ENCODE measurements around the gene RPAP3. TPM values are rescaled to one million over a fixed set of nuclear protein-coding genes. Genes with fewer than 3 reads are reported as not detected.

Gene RPAP3
- total and polyA plus RNA-seq, 2 of the 4 experiments (the other 2 are of a cell fraction), result 10.6 to 13.4 TPM

DNA sequence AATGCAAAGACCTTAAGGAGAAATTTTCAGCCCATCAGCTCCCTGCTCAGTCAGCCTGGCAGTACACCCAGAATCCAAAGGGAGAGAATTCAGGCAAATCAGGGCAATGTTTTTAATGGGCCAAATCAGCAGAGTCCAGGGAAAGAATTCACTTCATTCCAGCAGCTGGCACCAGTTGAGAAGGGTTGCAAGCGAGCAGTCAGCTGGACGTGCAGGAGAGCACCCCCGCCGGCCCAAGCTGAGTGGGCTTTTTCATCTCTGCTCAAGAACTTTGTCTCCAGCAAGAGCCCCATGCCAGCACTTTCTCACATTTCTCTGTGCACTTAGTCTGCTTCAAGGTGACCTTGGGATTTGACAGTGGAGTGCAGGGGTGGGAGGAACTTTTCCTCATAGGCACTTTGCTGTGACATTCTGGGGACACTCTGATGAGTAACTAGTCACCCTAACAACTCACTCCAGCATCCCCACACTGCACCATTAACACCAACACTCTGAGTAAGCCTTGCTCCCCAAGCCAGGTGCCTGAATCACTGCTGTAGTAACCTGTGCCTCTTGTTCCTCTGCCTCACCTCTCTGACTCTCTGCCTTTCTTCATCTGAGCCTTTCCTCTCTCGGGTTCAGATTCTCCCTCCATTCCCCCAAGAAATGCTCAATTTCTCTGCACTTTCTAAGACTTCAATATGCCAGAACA, 17.3 kb upstream of the RPAP3 start:
- in situ Hi-C loops (cut with MboI; ENCODE audit: low sequenced_read_pairs) (loop anchor here (10.0 kb wide), 1 partner anchor 422 kb away; no protein-coding TSS in a partner anchor), dilution Hi-C loops (cut with HindIII; ENCODE audit: low sequenced_read_pairs, unreplicated experiment) (no loop called here), intact Hi-C loops (cut with micrococcal nuclease) (no loop called here)
- POLR2A ChIA-PET (ENCODE audit: unreplicated experiment), result no interaction called here
- H2AK9ac ChIP-seq (replicated peaks; ENCODE audit: low read depth, low read length, poor library complexity), result no peak overlapping the region
- peaks cover 14% of the 10 kb centered on the region for H3K9me1 ChIP-seq (ENCODE audit: insufficient read depth, low read length)
- no TSS peak for BruUV-seq (replicated peaks)
- no peak overlapping the region for H3K27ac ChIP-seq (ENCODE audit: insufficient read depth, low read length)
- TF ChIP-seq, protein P1, sequence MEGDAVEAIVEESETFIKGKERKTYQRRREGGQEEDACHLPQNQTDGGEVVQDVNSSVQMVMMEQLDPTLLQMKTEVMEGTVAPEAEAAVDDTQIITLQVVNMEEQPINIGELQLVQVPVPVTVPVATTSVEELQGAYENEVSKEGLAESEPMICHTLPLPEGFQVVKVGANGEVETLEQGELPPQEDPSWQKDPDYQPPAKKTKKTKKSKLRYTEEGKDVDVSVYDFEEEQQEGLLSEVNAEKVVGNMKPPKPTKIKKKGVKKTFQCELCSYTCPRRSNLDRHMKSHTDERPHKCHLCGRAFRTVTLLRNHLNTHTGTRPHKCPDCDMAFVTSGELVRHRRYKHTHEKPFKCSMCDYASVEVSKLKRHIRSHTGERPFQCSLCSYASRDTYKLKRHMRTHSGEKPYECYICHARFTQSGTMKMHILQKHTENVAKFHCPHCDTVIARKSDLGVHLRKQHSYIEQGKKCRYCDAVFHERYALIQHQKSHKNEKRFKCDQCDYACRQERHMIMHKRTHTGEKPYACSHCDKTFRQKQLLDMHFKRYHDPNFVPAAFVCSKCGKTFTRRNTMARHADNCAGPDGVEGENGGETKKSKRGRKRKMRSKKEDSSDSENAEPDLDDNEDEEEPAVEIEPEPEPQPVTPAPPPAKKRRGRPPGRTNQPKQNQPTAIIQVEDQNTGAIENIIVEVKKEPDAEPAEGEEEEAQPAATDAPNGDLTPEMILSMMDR (conservative IDR thresholded peaks at IDR 0.05; ENCODE audit: low read depth, low read length), result no peak
- TF ChIP-seq, protein P2, sequence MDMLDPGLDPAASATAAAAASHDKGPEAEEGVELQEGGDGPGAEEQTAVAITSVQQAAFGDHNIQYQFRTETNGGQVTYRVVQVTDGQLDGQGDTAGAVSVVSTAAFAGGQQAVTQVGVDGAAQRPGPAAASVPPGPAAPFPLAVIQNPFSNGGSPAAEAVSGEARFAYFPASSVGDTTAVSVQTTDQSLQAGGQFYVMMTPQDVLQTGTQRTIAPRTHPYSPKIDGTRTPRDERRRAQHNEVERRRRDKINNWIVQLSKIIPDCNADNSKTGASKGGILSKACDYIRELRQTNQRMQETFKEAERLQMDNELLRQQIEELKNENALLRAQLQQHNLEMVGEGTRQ (IDR thresholded peaks at IDR 0.05; ENCODE audit: low read depth, low read length), result no peak
- TF ChIP-seq MAZ (IDR thresholded peaks at IDR 0.05; ENCODE audit: borderline replicate concordance, low read depth, low read length) (no peak), POLR2A (IDR thresholded peaks at IDR 0.05; ENCODE audit: low read depth, low read length) (no peak), MAFK (IDR thresholded peaks at IDR 0.05; ENCODE audit: low read depth, low read length) (no peak), BHLHE40 (IDR thresholded peaks at IDR 0.05; ENCODE audit: low read depth, low read length) (no peak), NFE2L2 (IDR thresholded peaks at IDR 0.05; ENCODE audit: low read depth, low read length) (no peak), CEBPB (IDR thresholded peaks at IDR 0.05; ENCODE audit: low read depth, low read length) (no peak), MXI1 (IDR thresholded peaks at IDR 0.05; ENCODE audit: borderline replicate concordance, low read depth, low read length) (no peak), FOS (IDR thresholded peaks at IDR 0.05; ENCODE audit: low read depth, low read length) (no peak), RCOR1 (IDR thresholded peaks at IDR 0.05; ENCODE audit: insufficient replicate concordance, low read length) (no peak), SMC3 (IDR thresholded peaks at IDR 0.05; ENCODE audit: low read depth, low read length) (no peak), RAD21 (IDR thresholded peaks at IDR 0.05; ENCODE audit: low read length) (no peak), RFX5 (IDR thresholded peaks at IDR 0.05; ENCODE audit: low read depth, low read length) (no peak), CHD1 (IDR thresholded peaks at IDR 0.05; ENCODE audit: low read depth, low read length) (no peak)
- TF ChIP-seq, protein P3, sequence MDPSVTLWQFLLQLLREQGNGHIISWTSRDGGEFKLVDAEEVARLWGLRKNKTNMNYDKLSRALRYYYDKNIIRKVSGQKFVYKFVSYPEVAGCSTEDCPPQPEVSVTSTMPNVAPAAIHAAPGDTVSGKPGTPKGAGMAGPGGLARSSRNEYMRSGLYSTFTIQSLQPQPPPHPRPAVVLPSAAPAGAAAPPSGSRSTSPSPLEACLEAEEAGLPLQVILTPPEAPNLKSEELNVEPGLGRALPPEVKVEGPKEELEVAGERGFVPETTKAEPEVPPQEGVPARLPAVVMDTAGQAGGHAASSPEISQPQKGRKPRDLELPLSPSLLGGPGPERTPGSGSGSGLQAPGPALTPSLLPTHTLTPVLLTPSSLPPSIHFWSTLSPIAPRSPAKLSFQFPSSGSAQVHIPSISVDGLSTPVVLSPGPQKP (IDR thresholded peaks at IDR 0.05; ENCODE audit: borderline replicate concordance, low read depth, low read length), result no peak
- H2BK5ac ChIP-seq (ENCODE audit: low read depth, low read length, poor library complexity, severe bottlenecking), result no peak overlapping the region
- DNase-seq (no peak), ATAC-seq (ENCODE audit: low read depth) (no peak)
- no peaks in the 10 kb centered on the region for H3K79me1 ChIP-seq (ENCODE audit: low read depth in 1 of 2, low read length in 2 of 2)
- no peak overlapping the region for H3K18ac ChIP-seq (ENCODE audit: low read depth, low read length)
- H2BK15ac ChIP-seq (ENCODE audit: low read depth, low read length), result no peak overlapping the region
- H3K9ac ChIP-seq (ENCODE audit: low read depth, low read length), result no peak overlapping the region
- H2AK5ac ChIP-seq (ENCODE audit: low read depth, low read length), result no peak overlapping the region; the same call in 1 of the 2 replicates
- no peaks in the 10 kb centered on the region for H3K27me3 ChIP-seq (ENCODE audit: control insufficient read depth, insufficient read depth, low read length)
- no peak overlapping the region for H3K4ac ChIP-seq (ENCODE audit: low read depth, low read length)
- CTCF ChIA-PET, result no interaction called here
- H3K14ac ChIP-seq (replicated peaks; ENCODE audit: low read depth, low read length), result no peak overlapping the region
- H3K9me3 ChIP-seq (ENCODE audit: control insufficient read depth, insufficient read depth, low read length), result no peaks in the 10 kb centered on the region
- peaks cover 13% of the 10 kb centered on the region for H3K4me1 ChIP-seq (ENCODE audit: control insufficient read depth, insufficient read depth, low read length)
- no peak overlapping the region for H3K23ac ChIP-seq (ENCODE audit: low read depth, low read length)
- no peak overlapping the region for H3K56ac ChIP-seq (ENCODE audit: extremely low read depth, insufficient read depth, low read length)
- H3K36me3 ChIP-seq (ENCODE audit: control insufficient read depth, insufficient read depth, low read length), result no peaks in the 10 kb centered on the region
- H3K4me3 ChIP-seq (ENCODE audit: insufficient read depth, low read depth, low read length), result no peak overlapping the region
- H2AFZ ChIP-seq (replicated peaks; ENCODE audit: low read length, poor library complexity), result no peak overlapping the region
- H2BK120ac ChIP-seq (ENCODE audit: low read depth, low read length), result no peak overlapping the region
- no peak overlapping the region for H2BK20ac ChIP-seq (ENCODE audit: low read depth, low read length)
- H4K5ac ChIP-seq (ENCODE audit: low read depth, low read length), result no peak overlapping the region
- WGBS, 2 experiments (ENCODE audit: extremely low coverage in 2 of 2, insufficient read length in 1 of 2), result 60% methylated on average over 1 of the region's 5 CpGs; no CpG with 5 or more reads in 1 of the 2 experiments
- no peak overlapping the region for H4K8ac ChIP-seq (ENCODE audit: low read depth in 2 of 2, low read length in 2 of 2)
- no peak overlapping the region for H4K91ac ChIP-seq (ENCODE audit: insufficient read depth, low read depth, low read length)
- H3K4me2 ChIP-seq (ENCODE audit: low read depth, low read length), result no peak overlapping the region
- H4K20me1 ChIP-seq (ENCODE audit: insufficient read depth, low read length), result no peaks in the 10 kb centered on the region
